ENCODE measurements around the gene PRG3.
"Not testable (repeated sequence)": the region's sequence is repeated elsewhere in the genome, so short reads cannot be mapped to it uniquely, and the experiment has no call there.

PRG3 gene

GRCh38 chr11:57408771-57409170 is 27.8 kb upstream of the PRG3 start:
- no peak for DNase-seq

- no peak for DNase-seq
Measured at GRCh38 chr11:57407941-57408475, 27.1 kb upstream of the PRG3 start.

DNA sequence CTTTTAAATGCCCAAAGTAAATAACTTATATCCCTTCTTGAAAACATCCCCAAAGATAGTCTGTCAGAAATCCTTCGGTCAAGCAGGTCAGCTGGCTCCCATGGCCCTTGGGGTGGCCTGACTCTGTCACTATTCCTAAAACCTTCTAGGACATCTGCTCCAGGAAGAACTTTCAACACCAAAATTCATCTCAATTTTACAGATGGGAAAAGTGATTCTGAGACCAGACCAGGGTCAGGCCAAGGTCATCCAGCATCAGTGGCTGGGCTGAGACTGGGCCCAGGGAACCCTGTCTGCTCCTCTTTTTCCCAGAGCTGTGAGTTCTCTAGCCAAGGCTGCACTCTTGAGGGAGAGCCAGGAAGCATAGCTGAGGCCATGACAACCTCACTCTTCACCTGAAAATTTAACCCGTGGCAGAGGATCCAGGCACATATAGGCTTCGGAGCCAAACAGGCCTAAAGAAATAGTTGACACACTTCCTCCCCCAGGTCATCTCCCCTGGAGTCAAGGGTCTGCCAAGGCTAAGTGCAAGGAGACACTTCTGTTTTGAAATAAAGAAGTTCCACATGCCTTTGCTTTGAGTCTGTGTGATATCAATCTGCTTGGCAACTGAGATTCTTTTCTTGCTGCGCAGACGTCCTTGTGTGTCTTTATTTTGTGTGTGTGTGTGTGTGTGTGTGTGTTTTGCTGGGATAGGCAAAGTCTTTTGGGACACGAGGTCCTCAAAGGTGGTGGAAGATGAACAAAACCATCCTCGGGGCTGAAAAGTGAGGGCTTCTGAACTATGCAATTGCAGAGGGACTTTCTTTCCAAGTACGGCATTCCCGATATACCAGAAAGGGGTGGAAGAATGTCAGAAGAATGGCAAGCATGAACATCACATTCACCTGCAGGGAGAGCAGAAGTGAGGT is 26.3 kb upstream of the PRG3 start:
- DNase-seq = no peak

GRCh38 chr11:57406337-57406904 is 25.5 kb upstream of the PRG3 start:
- DNase-seq = peak; percentile 67 to 83

DNA sequence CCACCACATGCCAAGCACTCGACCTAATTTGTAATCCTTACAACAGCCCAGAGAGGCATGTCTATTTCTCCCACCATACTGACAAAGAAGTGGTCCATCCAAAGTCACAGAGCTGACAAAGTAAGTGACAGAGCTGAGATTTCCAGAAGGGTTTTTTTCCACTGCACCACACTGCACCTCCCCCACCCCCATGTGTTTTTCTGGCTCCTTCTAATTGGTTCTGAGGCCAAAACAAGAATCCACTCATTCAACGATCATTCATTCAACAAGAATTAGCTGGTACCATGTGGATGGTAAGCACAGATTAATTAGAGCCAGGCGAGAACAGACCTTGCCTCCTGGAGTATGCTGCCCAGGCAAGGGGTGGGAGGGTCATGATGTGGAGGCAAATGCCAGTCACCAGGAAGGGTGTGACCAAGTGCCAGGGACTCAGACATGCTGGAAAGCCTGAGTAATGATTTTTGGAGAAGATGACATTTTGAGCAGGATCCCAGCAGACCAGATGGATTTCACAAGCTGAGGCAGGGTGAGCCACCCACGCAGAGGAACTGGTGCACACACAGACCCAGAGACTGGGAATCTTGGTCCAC is 24.4 kb upstream of the PRG3 start:
- peak; percentile 59 to 88 for DNase-seq

DNA sequence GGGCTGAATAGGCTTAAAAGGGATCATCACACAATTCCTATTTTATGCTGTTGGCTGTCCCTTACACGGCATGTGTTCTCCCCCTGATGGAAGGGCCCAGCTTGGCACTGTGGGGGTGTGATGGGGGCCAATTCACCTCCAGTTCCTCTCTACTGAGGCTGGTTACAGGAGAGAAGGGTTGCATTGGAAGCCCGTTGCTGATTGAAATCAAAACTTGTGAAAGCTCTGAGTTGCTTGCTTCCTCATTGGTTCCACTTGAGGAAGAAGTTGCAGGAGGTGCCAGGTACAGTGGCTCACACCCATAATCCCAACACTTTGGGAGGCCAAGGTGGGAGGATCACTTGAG is 22.8 kb upstream of the PRG3 start:
- DNase-seq = peak; percentile 58 to 59

DNA sequence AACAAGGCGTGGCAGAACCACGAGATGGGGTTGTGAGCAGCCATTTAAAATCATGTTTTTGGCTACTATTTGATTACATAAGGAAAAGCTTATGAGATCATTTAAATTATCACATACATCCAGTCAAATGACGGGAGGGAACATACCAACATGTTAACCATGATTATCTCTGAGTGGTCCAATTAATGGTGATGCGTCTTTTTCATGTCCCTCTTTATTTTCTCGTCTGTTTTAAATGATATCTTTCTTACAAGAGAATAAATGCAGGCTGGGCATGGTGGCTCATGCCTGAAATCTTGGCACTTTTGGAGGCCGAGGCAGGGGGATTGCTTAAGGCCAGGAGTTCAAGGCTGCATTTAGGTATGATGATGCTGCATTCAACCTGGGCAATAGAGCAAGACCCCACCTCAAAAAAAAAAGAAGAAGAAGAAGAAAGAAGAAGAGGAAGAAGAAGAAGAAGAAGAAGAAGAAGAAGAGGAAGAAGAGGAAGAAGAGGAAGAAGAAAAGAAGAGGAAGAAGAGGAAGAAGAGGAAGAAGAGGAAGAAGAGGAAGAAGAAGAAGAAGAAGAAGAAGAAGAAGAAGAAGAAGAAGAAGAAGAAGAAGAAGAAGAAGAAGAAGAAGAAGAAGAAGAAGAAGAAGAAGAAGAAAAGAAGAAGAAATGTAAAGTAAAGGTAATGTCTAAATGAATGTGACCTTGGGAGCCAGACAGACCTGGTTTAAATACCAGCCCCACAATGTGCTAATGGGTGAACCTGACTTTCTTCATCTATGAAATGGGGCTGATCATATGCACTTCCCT is 22.3 kb upstream of the PRG3 start:
- DNase-seq = not testable (repeated sequence)

DNA sequence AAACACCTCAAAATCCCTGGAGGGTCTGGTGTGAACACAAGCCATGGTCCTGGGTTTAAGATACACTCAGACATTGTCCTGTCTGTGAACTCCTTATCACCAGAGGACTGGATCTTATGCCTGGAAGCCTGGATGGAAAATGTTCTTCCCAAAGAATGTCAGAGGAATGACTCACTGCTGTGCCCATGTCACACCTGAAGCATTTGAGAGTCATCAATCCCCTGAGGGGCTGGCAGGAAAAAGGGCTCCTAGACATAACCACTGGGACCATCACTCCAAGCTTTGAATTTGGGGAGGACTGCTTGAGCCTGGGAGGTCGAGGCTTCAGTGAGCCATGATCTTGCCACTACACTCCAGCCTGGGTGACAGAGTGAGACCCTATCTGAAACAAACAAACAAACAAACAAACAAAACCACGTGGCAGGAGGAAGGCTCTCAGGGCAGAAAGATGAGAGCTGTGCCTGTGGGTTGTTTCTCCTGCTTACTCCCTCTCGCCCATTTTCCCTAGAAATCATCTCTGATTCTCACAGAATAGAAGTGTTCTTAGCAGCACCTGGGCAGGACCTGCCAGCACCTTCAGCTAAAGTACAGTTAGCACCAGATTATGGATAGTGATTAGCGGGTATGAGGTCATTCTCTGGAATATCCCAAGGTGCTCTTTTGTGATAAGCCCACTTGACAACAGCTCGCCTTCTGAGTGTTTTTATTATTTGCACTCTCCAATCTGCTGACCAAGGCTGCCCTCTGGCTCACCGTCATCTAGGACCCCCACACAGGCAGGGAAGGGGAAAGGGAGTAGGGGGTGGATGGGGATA is 21.4 kb upstream of the PRG3 start:
- DNase-seq = no peak

DNA sequence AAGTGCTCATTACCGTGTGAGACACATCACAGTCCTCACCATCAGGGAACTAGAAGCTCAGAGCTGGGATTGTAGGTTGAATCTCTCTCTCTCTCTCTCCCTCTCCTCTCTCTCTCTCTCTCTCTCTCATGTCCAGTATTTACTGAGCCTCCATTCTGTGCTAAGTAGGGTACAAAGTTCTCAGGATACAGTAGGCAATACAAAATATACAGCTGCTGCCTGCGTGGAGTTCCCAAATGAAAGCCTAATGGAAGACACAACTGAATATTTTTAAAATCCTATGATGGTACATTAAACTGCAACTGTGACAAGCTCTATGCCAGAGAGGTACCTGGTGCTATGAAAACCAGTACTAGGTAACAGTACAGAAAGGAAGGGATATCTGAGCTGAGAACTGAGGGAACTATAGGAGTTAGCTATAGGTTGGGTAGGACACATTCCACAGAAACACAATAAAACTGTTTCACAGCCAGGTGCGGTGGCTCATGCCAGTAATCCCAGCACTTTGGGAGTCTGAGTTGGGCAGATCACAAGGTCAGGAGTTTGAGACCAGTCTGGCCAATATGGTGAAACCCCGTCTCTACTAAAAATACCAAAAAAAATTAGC is 19.1 kb upstream of the PRG3 start:
- no peak for DNase-seq

DNA sequence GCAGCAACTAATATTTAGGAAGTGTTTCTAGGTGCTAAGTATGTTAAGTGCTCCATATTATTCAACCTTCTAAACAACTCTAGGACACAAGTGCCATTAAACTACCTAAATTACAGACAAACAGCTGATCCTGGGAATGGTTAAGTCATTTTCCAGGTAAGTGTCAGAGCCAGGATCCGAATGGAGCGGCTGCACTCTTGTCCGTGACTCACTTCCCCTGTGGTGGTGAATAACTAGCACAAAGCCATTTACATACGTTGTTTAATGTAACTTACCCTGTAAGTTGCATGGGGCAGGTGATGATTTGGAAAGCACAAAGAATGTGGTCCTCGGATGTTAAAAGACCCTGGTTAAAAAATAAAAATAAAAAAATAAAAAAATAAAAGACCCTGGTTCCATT is 18.3 kb upstream of the PRG3 start:
- DNase-seq = no peak

DNA sequence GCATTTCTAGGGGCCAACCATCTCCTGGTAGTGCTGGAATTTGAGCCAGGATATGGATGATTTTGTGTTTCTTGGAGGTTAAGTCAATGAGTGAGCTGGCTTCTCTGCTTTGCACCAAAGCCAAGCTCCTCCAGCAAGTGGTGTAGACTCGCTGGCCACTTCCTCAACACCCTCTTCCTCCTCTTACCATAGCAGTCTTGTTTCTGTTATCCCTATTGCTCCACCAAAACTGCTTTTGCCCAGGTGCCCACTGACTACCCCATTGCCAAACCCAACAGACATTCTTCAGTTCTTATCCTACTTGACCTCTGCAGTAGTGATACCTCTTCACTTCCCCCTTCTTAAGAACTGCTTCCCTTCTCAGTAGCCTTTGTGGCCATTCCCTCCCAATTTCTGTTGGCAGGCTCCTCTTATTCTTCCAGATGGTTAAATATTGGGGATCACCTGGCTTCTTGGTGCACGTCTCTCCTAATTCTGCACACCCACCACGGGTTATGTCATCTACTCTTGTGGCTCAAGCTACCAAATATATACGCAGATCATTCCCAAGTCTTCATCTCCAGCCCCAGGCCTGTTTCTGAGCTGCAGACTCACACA is 16.5 kb upstream of the PRG3 start:
- DNase-seq = peak in 1 of 2 donors; percentile 27

GRCh38 chr11:57396744-57397143 is 15.8 kb upstream of the PRG3 start:
- no peak for DNase-seq

- no peak for DNase-seq
Measured at GRCh38 chr11:57395905-57396623, 15.1 kb upstream of the PRG3 start.

DNA sequence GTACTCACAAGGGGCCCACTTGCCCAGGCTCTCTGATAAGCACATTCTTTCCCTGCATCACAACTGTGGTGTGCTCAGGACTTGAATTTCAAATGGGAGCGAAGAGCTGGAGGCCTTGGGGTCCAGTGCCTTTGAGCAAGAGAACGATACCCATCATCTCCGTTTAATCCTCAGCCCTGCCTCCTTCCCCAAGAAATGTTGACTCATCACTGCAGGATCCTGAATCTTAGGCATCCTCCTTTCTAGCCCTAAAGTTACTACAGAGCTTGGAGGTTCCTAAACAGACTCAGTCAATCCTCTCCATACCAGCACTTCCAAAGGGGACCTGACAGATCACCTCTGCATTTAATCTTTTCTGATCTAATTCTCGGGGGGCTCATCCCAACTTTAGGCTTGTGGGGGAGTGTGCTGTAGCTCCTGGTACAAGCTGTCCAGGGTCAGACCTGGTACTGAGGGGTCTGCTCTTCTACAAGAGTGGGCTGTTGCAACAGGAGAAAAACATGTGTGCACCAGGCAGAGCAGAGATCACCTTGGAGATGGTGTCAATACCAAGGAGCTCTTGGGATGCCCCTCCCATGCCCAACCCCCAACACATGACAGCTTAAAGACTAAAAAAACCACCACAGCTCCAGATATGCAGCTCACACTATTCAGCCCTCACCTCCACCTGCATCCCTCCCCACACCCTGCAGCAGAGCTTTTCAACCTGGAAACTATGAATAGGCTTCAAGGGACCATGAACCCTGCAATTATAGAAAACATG is 13.4 kb upstream of the PRG3 start:
- no peak for DNase-seq

DNA sequence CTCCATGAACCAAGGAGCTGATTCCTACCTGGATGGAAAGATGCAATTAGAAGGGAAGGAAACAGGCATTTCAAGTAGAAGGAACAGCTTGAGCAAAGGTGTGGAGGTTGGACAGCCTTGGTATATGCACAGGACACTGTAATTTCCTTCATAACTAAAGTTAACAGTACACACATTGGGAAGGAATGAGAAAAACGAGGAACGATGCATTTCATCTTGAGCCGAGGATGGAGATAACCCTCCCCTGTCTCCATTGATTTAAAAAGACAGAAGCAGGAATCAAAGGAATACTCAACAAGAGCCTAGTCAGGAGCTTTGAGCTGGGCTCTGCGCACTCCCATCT is 11.8 kb upstream of the PRG3 start:
- DNase-seq = no peak

DNA sequence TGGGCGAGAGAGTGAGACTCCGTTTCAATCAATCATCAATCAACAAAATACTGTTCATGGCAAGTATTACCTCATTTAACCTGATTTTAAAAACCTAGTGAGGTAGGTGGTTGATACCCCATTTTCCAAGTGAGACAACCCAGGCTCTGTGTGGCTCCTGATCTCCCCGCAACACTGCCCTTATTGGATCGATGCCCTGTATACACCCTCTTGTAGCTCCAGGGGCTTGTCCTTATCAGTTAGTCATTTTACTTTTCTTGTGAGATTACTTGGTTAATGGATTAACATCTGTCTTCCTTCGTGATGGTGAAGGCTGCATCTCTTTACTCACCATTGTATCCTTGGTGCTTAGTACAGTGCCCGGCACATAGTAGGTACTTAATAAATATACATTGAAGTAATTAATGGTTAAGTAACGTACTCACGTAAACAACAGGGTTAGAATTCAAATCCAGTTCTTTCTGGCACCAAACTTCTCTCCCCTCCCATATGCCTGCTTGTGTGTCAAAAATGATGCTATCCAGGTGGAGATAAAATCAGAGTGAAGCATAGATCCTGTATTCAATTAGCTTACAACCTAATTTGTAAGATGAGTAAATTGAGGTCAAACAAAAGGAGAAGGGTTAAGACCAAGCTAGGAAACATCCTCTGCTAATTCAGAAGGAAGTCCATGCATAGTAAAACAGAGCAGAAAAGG is 11.3 kb upstream of the PRG3 start:
- no peak for DNase-seq

DNA sequence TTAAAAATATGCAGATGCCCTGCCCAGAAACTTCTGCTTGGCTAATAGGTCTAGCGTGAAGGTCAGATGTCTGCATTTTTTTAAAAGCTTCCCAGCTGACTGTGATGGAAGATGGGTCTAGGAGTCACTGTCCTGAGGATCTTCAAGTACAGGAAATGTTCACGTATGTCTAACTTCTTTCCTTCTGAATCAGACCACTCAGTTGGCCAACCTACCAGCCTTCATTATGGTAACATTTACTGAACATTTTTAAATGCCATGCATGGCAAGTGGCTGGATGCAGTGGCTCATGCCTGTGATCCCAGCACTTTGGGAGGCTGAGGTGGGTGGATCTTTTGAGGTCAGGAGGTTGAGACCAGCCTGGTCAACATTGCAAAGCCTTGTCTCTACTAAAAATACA is 10.6 kb upstream of the PRG3 start:
- DNase-seq = peak in 1 of 2 donors; percentile 26

DNA sequence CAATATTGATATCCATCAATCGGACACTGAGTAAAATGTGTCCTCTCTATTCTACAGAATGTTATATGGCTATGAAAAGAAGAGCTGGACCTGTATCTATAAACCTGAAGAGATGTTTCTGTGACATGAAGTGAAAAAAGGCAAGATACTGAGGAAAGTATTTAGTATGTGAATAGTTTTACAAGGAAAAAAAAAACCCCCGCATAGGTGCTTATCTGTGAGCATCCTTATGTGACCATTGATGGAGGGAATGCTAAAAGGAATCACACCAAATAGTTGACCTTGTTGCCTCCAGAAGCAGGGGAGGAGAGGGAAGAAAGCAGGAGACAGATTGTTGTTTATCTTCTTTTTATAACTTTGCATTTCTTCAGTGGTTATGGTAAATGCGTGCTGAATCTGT is 10.2 kb upstream of the PRG3 start:
- no peak for DNase-seq

GRCh38 chr11:57390535-57390934 is 9.6 kb upstream of the PRG3 start, which contains the start of gene PRG2:
PRG2 (minus strand) TSS chr11:57390650; CDS start chr11:57389944, 706 bp downstream.
- DNase-seq = no peak

Data from inflammatory macrophage (primary cell).